Measurements from ENCODE around the gene CNTNAP5.

DNA sequence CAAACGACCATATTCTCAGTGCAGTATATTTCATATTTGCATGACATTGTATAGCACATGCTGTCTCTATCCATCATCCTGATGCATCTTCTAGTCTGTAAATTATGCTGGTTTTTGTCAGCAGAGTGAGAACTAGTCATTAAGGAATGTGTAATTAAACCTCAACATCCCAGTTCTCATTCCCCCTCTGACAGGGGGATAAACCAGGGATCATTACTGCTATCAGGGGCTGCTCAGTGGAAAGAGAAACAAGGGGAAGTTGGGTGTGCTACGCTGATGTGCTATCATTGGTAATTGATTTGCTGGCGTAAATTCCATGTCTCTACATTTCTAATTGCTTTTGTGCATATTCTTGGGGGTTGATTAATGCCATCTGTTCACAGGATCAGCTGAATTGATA, 7.7 kb downstream of the CNTNAP5 start:
- TF ChIP-seq CTCF (IDR thresholded peaks at IDR 0.05) = no peak
- no peak for TF ChIP-seq SIN3A (IDR thresholded peaks at IDR 0.05; ENCODE audit: borderline replicate concordance, insufficient read depth, low read depth, low read length)
- TF ChIP-seq, protein P1, sequence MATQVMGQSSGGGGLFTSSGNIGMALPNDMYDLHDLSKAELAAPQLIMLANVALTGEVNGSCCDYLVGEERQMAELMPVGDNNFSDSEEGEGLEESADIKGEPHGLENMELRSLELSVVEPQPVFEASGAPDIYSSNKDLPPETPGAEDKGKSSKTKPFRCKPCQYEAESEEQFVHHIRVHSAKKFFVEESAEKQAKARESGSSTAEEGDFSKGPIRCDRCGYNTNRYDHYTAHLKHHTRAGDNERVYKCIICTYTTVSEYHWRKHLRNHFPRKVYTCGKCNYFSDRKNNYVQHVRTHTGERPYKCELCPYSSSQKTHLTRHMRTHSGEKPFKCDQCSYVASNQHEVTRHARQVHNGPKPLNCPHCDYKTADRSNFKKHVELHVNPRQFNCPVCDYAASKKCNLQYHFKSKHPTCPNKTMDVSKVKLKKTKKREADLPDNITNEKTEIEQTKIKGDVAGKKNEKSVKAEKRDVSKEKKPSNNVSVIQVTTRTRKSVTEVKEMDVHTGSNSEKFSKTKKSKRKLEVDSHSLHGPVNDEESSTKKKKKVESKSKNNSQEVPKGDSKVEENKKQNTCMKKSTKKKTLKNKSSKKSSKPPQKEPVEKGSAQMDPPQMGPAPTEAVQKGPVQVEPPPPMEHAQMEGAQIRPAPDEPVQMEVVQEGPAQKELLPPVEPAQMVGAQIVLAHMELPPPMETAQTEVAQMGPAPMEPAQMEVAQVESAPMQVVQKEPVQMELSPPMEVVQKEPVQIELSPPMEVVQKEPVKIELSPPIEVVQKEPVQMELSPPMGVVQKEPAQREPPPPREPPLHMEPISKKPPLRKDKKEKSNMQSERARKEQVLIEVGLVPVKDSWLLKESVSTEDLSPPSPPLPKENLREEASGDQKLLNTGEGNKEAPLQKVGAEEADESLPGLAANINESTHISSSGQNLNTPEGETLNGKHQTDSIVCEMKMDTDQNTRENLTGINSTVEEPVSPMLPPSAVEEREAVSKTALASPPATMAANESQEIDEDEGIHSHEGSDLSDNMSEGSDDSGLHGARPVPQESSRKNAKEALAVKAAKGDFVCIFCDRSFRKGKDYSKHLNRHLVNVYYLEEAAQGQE (IDR thresholded peaks at IDR 0.05; ENCODE audit: insufficient read depth in 1 of 2, low read depth in 2 of 2, low read length in 1 of 2) = no peak
- TF ChIP-seq POLR2AphosphoS5 (IDR thresholded peaks at IDR 0.05; ENCODE audit: low read depth, low read length) = no peak
